Measurements from ENCODE around the gene TH.

Gene TH

DNA sequence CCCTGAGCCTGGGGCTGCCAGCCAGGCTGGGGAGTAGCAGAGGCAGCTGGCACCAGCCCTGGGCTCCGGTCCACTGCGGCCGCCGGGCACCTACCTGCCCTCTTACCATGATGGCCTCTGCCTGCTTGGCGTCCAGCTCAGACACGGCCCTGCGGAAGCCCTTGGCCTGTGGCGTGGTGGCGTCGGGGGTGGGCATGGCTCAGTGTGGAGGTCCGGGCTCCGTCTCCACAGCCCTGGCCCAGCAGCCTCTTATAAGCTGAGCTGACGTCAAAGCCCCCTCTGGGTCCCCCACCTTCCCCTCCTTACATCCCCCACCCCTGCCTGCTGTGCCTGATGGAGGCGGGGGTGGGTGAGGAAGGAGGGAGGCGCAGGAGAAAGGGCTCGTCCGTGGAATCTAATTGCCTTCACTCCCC, at the start of gene TH:
TSS of gene TH (minus strand) at position 225 of the 413 bp plus-strand sequence. CDS start at position 196, 29 bp downstream.
- DNase-seq = no peak

GRCh38 chr11:2221024-2221423, 49.4 kb upstream of the TH start:
- no peak for DNase-seq

DNA sequence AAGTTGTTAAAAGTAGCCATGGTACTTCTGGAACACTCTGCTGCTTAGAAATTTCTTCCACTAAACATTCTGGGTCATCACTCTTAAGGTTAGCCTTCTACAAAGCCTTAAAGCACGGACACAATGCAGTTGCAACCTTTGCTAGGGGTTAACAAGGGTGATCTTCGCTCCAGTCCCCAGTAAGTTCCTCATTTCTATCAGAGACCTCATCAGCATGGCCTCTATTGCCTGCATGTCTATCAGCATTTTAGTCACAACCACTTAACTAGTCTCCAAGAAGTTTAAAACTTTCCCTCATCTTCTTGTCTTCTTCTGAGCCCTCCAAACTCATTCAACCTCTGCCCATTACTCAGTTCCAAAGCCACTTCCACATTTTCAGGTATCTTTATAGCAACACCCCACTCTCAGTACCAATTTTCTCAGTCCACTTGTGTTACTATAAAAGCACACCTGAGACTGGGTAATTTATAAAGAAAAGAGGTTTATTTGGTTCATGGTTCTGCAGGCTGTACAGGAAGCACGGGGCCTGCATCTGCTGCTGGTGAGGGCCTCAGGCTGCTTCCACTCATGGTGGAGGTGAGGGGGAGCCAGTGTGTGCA, 48.7 kb upstream of the TH start:
- no peak for DNase-seq

- DNase-seq = no peak
Measured at GRCh38 chr11:2219318-2220017, 47.9 kb upstream of the TH start.

DNA sequence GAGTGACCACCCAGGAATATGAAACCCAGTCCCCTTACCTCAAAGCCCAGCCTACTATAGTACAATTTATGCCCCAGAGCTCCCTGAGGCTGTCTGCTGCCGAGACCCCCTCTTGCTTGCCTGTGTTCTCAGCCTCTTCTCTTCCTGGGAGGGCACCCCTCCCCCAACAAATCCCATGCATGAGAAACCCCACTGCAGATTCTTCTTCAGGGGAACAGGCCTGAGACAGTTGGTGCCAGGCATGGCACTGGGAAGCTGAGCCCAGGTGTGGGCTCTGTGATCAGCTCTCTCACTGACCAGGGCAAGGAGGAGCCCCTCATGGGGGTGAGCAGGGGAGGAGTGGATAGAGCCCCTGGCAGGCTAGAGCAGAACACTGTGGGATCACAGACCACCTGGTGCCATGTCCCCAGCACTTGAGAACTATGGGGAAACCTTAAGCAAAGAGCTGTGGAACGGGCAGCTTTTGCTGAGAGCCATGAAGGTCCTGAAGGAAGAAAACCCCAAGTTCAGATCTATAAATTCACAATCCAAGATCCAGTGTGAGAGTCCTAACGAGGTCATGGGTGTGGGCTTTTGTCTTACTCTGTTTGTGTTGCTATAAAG, 46.5 kb upstream of the TH start:
- DNase-seq = no peak

- no peak for DNase-seq
Measured at GRCh38 chr11:2217211-2218030, 45.8 kb upstream of the TH start.

DNA sequence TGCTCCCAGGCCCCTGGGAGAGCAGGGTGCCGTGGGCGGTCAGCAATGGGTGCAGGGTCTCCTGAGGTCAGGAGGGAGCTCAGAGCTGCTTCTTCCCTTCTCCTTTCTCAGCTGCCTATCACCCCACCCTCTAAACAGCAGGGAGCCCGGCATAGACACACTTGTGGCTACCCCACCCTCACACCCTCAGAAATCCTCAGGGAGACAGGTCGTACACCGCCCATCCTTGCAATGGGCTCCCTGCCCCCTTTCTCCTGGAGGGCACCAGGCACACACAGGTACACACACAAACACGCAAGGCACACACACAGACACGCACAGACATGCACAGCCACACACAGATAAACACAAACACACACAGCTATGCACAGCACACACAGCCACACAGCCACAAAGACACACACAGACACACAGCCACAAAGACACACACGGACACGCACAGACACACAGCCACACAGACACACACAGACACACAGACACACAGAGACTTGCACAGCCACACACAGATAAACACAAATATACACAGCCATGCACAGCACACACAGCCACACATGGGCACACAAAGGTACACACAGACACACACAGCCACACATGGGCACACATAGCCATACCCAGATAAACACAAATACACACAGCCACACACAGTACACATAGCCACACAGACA, 44.9 kb upstream of the TH start:
- no peak for DNase-seq

GRCh38 chr11:2215561-2216399, 44.2 kb upstream of the TH start:
- no peak for DNase-seq

GRCh38 chr11:2215230-2215560, 43.6 kb upstream of the TH start:
- no peak for DNase-seq

DNA sequence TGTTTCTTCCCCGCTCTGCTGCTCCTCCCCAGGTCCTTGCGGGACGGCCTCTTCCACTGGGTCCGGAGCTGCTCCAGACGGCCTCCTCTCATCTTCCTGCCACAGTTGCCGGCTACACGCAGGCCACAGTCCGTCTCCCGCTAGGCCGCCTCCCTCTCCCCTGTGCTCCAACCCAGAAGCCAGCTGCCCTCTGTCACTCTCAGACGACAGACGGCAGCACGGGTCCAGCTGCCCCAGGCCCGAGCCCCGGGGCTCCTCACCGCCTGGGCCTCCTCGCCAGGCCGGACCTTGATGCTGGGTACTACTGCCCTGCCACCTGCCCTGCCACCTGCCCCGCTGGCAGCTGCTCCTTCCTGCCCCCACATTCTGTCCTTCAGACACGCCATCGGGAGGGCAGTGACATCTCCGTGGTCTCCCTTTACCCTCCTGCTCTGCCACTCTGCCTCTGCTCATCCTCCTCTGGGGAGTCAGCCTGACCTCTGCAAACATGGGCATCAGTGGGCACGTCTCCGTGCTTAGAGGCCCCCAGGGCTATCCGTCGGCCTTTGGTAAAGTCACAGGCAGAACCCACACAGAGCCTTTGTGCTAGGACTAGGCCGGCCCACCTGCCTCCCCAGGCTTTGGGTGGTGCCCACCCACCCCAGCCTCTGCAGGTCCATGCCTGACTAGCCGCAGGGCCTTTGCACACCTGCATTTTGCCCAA, 43.1 kb upstream of the TH start:
- DNase-seq = no peak

- no peak for DNase-seq
Measured at GRCh38 chr11:2213890-2214526, 42.4 kb upstream of the TH start.

DNA sequence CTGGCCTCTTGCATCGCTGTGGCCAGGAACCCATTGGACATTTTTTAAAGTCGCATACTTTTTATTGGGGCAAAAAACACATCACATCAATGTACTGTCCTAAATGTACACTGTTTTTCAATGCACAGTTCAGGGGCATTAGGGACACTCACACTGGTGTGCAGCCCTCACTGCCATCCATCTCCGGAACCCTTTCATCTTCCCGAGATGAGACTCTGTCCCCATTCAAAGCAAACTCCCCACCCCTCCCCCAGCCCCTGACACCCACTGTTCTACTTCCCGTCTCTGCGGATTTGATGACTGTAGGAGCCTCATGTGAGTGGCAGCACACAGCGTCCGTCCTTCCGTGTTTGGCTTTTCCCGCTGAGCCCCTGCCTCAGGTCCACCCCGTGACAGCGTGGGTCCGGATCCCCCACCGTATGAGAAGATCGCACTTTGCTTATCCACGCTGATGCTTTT, 41.8 kb upstream of the TH start:
- DNase-seq = no peak

GRCh38 chr11:2212411-2213251, 41.0 kb upstream of the TH start:
- no peak for DNase-seq

DNA sequence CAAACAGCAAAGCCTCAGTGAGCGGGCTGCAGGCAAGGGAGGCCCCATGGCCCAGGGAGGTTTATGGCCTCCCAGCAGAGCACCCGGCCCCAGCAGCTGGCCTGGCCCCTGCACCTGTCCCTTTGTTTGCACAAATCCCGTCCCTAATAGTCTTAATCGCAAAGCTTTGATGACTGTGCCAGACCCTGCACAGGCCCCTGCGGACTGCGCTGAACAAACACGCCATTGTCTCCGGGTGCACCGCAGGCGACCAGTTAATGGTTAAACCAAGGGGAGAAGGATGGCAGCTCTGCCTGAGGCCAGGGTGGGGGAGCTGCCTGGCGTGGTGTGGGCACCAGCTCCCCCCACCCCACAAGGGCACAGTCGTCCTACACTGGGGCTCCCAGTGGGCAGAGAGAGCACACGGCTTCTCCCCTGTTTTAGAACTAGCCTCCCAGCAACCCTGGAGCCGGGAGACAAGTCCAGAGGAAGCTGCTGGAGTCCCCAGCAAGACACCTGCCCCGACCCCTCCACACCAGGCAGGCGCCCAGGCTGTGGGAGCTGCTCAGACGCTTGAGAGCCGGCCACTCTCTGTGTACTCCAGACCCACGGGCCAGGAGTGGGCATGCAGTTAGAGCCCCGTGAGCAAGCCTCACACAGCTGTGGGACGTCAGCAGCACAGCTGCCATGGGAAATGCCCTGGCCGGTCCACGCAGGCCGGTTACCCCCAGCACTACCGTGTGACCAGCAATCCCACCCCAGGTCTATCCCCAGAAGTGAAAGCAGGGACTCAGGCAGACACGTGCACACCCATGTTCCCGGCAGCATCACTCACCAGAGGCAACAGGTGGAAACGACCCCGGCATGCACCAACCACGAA, 39.7 kb upstream of the TH start:
- DNase-seq = no peak

- no peak for DNase-seq
Measured at GRCh38 chr11:2210366-2211112, 38.9 kb upstream of the TH start.

DNA sequence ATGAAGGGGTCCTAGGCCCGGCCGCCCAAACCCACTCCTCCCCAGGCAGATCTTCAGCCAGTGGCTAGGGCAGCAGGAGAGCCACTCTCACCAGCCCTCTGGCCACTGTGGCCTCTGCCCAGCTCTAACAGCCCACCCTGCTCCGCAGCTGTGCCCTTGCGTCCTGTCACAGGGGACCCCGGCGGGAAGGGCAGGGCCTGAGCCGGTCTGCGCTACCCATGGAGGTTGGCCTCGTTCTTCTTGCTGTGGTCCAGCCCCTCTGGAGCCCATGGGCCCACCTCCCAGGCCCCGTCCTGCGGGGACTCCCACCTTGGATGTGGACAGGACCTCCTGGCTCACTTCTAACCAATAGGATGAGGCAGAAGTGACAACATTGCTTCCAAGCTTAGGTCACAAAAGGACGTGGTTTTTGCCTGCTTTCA, 38.3 kb upstream of the TH start:
- DNase-seq = no peak

DNA sequence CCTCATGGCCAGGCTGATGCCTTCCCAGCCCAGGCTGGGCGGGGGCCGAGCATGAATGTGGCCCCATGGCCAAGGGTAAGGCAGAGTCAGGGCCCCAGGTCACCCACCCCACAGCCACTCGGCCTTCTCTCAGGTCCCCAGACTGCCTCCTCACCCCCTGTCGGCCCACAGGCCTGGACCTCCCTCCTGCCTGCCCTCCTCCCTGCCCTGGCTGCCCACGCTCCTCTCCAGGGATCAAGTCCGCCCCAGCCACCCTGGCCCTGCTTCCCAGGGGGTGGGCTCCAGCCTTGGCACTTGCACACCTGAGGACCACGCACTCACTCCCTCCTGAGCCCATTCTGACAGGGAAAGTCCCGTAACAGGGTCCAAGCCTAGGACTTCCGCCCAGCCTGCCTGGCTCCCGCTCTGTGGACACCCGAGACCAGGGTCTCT, 37.8 kb upstream of the TH start:
- no peak for DNase-seq

All from hematopoietic multipotent progenitor cell treated with erythropoietin and hydrocortisone succinate and interleukin-3 and kit ligand, for 8 days (in vitro differentiated cells).